DND-41 (cell line): ENCODE data around the gene VAV2.

Source experiments
- ATAC-seq: fragments of 200-7000 bp; cut with Tn5 transposase; 3 replicates; pipeline ENCODE4 v1.9.1; 2021; ENCODE audit warnings: low read depth; ENCODE audit not compliant: insufficient read depth
- DNase-seq: peaks from one replicate; pipeline ENCODE4 v3.0.0-alpha.2; 2020
- H2AFZ ChIP-seq: 2 replicates; pipeline ENCODE4 v1.6.0; 2012; ENCODE audit warnings: low read depth, low read length
- H3K27ac ChIP-seq: 2 replicates; pipeline ENCODE4 v1.5.1; 2012; ENCODE audit warnings: low read length, inconsistent platforms
- H3K27me3 ChIP-seq: fragments of 200-600 bp; sonication (generic); 2 replicates; pipeline ENCODE4 v1.6.0; 2012; ENCODE audit warnings: low read length, mild to moderate bottlenecking, inconsistent platforms; ENCODE audit not compliant: insufficient read depth, poor library complexity
- H3K36me3 ChIP-seq: 2 replicates; pipeline ENCODE4 v1.5.1; 2012; ENCODE audit warnings: low read length, inconsistent platforms; ENCODE audit not compliant: insufficient read depth
- H3K4me1 ChIP-seq: 2 replicates; pipeline ENCODE4 v1.5.1; 2012; ENCODE audit warnings: mild to moderate bottlenecking, low read length; ENCODE audit not compliant: insufficient read depth
- H3K4me2 ChIP-seq: 2 replicates; pipeline ENCODE4 v1.6.0; 2012; ENCODE audit warnings: mild to moderate bottlenecking, moderate library complexity, low read length, inconsistent platforms; ENCODE audit not compliant: insufficient read depth
- H3K4me3 ChIP-seq, 2 experiments: fragments of 200-600 bp in 1 of 2; shearing (Covaris generic) in 1 of 2; 2 replicates each; pipeline ENCODE4 v1.5.1; 2012 to 2016; ENCODE audit warnings: inconsistent platforms in 2 of 2, low read length in 2 of 2, mild to moderate bottlenecking in 2 of 2, low read depth in 1 of 2, moderate library complexity in 1 of 2
- H3K79me2 ChIP-seq: 2 replicates; pipeline ENCODE4 v1.6.0; 2012; ENCODE audit warnings: low read length, inconsistent platforms; ENCODE audit not compliant: insufficient read depth
- H3K9ac ChIP-seq: 2 replicates; pipeline ENCODE4 v1.6.0; 2012; ENCODE audit warnings: low read depth, mild to moderate bottlenecking, inconsistent platforms, low read length, moderate library complexity
- H3K9me3 ChIP-seq: 2 replicates; pipeline ENCODE4 v1.5.1; 2012; ENCODE audit warnings: low read length, moderate library complexity, mild to moderate bottlenecking, inconsistent platforms; ENCODE audit not compliant: insufficient read depth, severe bottlenecking
- H4K20me1 ChIP-seq: 2 replicates; pipeline ENCODE4 v1.6.0; 2012; ENCODE audit warnings: low read length; ENCODE audit not compliant: insufficient read depth
- CTCF ChIP-seq: IDR thresholded peaks from 2 replicates; pipeline ENCODE4 v1.5.1; 2012; ENCODE audit warnings: borderline replicate concordance, low read length, moderate library complexity, mild to moderate bottlenecking; ENCODE audit not compliant: poor library complexity, severe bottlenecking; ENCODE audit errors: extremely low read depth
- EZH2 ChIP-seq: IDR thresholded peaks from 3 replicates; pipeline ENCODE4 v1.6.1; 2012; ENCODE audit warnings: borderline replicate concordance, low read depth, mild to moderate bottlenecking, moderate library complexity, low read length, inconsistent platforms; ENCODE audit not compliant: severe bottlenecking

The VAV2 gene

GRCh38 chr9:134033516-134034214 is 41.5 kb upstream of the VAV2 start:
- ATAC-seq (no peak), DNase-seq (no peak)
- Histone ChIP-seq H3K27me3 (no peaks in the 10 kb centered on the region), H3K36me3 (peaks cover 61% of the 10 kb centered on the region), H2AFZ (no peak overlapping the region), H3K4me1 (no peaks in the 10 kb centered on the region), H3K4me3 (no peak overlapping the region), H3K9me3 (no peaks in the 10 kb centered on the region), H3K27ac (no peak overlapping the region), H3K9ac (no peak overlapping the region), H3K79me2 (no peaks in the 10 kb centered on the region), H4K20me1 (peaks cover 14% of the 10 kb centered on the region), H3K4me2 (no peak overlapping the region)
- TF ChIP-seq CTCF (no peak), EZH2 (no peak)

- Histone ChIP-seq H4K20me1 (peaks cover 14% of the 10 kb centered on the region), H3K9me3 (no peaks in the 10 kb centered on the region), H3K27ac (no peak overlapping the region), H3K4me2 (no peak overlapping the region), H3K4me1 (no peaks in the 10 kb centered on the region), H3K4me3 (no peak overlapping the region), H3K9ac (no peak overlapping the region), H3K79me2 (no peaks in the 10 kb centered on the region), H2AFZ (no peak overlapping the region), H3K36me3 (peaks cover 55% of the 10 kb centered on the region), H3K27me3 (no peaks in the 10 kb centered on the region)
- ATAC-seq (no peak), DNase-seq (no peak)
- no peak for TF ChIP-seq EZH2
- no peak for TF ChIP-seq CTCF
These were observed 40.5 kb upstream of the VAV2 start for GRCh38 chr9:134032456-134033222.

GRCh38 chr9:134031783-134032182 is 39.7 kb upstream of the VAV2 start:
- no peak overlapping the region for H2AFZ ChIP-seq
- peaks cover 55% of the 10 kb centered on the region for H3K36me3 ChIP-seq
- no peaks in the 10 kb centered on the region for H3K79me2 ChIP-seq
- no peak for TF ChIP-seq EZH2
- TF ChIP-seq CTCF: no peak
- no peak overlapping the region for H3K4me3 ChIP-seq
- ATAC-seq: no peak
- H3K4me2 ChIP-seq: no peak overlapping the region
- H4K20me1 ChIP-seq: peaks cover 14% of the 10 kb centered on the region
- no peak overlapping the region for H3K9ac ChIP-seq
- no peaks in the 10 kb centered on the region for H3K27me3 ChIP-seq
- H3K27ac ChIP-seq: no peak overlapping the region
- no peak for DNase-seq
- H3K4me1 ChIP-seq: peaks cover under 1% of the 10 kb centered on the region; the same call in 1 of the 2 replicates
- H3K9me3 ChIP-seq: no peaks in the 10 kb centered on the region
